ENCODE results near the gene PTPRG.

The PTPRG gene

GRCh38 chr3:61864886-61865285 is 303.5 kb downstream of the PTPRG start:
- DNase-seq (ENCODE audit: low read depth in 3 of 3) = no peak

GRCh38 chr3:61865466-61866152 is 304.2 kb downstream of the PTPRG start:
- DNase-seq (ENCODE audit: low read depth in 3 of 3) = no peak

- DNase-seq (ENCODE audit: low read depth in 3 of 3) = no peak
Observed at GRCh38 chr3:61866153-61866542, 304.8 kb downstream of the PTPRG start.

- no peak for DNase-seq (ENCODE audit: low read depth in 3 of 3)
Observed at GRCh38 chr3:61866961-61867461, 305.6 kb downstream of the PTPRG start.

- DNase-seq (ENCODE audit: low read depth in 3 of 3) = no peak
Observed at GRCh38 chr3:61868499-61868898, 307.1 kb downstream of the PTPRG start.

- DNase-seq (ENCODE audit: low read depth in 3 of 3) = no peak
Observed at GRCh38 chr3:61869371-61869770, 308.0 kb downstream of the PTPRG start.

GRCh38 chr3:61871644-61872043 is 310.3 kb downstream of the PTPRG start:
- DNase-seq (ENCODE audit: low read depth in 3 of 3) = no peak

GRCh38 chr3:61872077-61872706 is 310.8 kb downstream of the PTPRG start:
- no peak for DNase-seq (ENCODE audit: low read depth in 3 of 3)

- no peak for DNase-seq (ENCODE audit: low read depth in 3 of 3)
Observed at GRCh38 chr3:61875046-61875844, 313.9 kb downstream of the PTPRG start.

- no peak for DNase-seq (ENCODE audit: low read depth in 3 of 3)
Observed at GRCh38 chr3:61875976-61876671, 314.8 kb downstream of the PTPRG start.

- no peak for DNase-seq (ENCODE audit: low read depth in 3 of 3)
Observed at GRCh38 chr3:61876797-61877196, 315.4 kb downstream of the PTPRG start.

GRCh38 chr3:61877359-61878138 is 316.2 kb downstream of the PTPRG start:
- DNase-seq (ENCODE audit: low read depth in 3 of 3) = no peak

- DNase-seq (ENCODE audit: low read depth in 3 of 3) = no peak
Observed at GRCh38 chr3:61882253-61882652, 320.9 kb downstream of the PTPRG start.

GRCh38 chr3:61884794-61885193 is 323.4 kb downstream of the PTPRG start:
- DNase-seq (ENCODE audit: low read depth in 3 of 3) = no peak

- DNase-seq (ENCODE audit: low read depth in 3 of 3) = no peak
Observed at GRCh38 chr3:61885414-61885813, 324.0 kb downstream of the PTPRG start.

- no peak for DNase-seq (ENCODE audit: low read depth in 3 of 3)
Observed at GRCh38 chr3:61887206-61887605, 325.8 kb downstream of the PTPRG start.

- no peak for DNase-seq (ENCODE audit: low read depth in 3 of 3)
Observed at GRCh38 chr3:61889259-61889658, 327.9 kb downstream of the PTPRG start.

GRCh38 chr3:61890167-61890566 is 328.8 kb downstream of the PTPRG start:
- DNase-seq (ENCODE audit: low read depth in 3 of 3) = no peak

GRCh38 chr3:61890586-61890985 is 329.2 kb downstream of the PTPRG start:
- DNase-seq (ENCODE audit: low read depth in 3 of 3) = no peak

GRCh38 chr3:61892891-61893290 is 331.5 kb downstream of the PTPRG start:
- no peak for DNase-seq (ENCODE audit: low read depth in 3 of 3)

- DNase-seq (ENCODE audit: low read depth in 3 of 3) = no peak
Observed at GRCh38 chr3:61893840-61894566, 332.6 kb downstream of the PTPRG start.
